ENCODE data around the gene XPC. TPM values are rescaled to one million over a fixed set of nuclear protein-coding genes. Genes with fewer than 3 reads are reported as not detected.

Gene XPC
- total and polyA plus RNA-seq, 2 donors from 2014 or later: 15.9 to 44.4 TPM

GRCh38 chr3:14138109-14138877, 40.1 kb downstream of the XPC start:
- Histone ChIP-seq H3K36me3 (ENCODE audit: control insufficient read depth in 2 of 3, insufficient read depth in 3 of 3, low read length in 3 of 3) (peaks cover 6 to 41% (median 30%) of the 10 kb centered on the region in 3 donors), H3K9ac (ENCODE audit: low read length in 3 of 3) (peak overlapping the region in 1 of 3 donors; percentile 23), H3K4me1 (ENCODE audit: control insufficient read depth in 2 of 3, insufficient read depth in 2 of 3, low read depth in 1 of 3, low read length in 3 of 3) (peaks cover 0 to 5% (median 4%) of the 10 kb centered on the region in 3 donors), H3K27me3 (ENCODE audit: control insufficient read depth, insufficient read depth, low read length) (no peaks in the 10 kb centered on the region), H3K27ac (ENCODE audit: low read depth in 2 of 2, low read length in 2 of 2) (no peak overlapping the region), H3K4me3 (ENCODE audit: low read length in 3 of 3) (no peak overlapping the region), H3K9me3 (ENCODE audit: control insufficient read depth in 2 of 3, insufficient read depth in 1 of 3, low read length in 3 of 3) (no peaks in the 10 kb centered on the region)
- intact Hi-C loops (cut with DNase I): no loop called here
- DNase-seq (peak in 2 of 5 donors; percentile 12 to 72), FAIRE-seq (no peak)
- no peak for TF ChIP-seq CTCF (IDR thresholded peaks at IDR 0.05; ENCODE audit: borderline replicate concordance, extremely low read depth, insufficient read depth)

DNA sequence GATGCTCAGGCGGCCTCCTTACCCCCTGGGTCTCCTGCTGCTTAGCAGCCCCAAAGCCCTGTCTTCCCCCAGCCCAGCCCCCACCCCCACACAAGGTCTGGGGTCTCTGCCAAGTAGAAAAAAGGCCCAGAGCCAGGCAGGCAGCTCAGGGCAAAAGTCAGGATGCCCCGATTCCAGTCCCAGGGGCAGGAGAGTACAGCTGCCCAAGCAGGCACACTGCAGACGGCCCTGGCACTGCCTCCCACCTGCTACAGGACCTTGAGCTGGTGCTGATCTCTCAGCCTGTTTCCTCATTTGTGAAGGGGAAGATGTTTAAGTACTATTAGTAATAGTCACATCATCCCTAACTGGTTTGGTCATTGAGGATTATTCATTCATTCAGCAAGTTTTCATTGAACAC, 41.0 kb downstream of the XPC start:
- TF ChIP-seq CTCF (IDR thresholded peaks at IDR 0.05; ENCODE audit: borderline replicate concordance, extremely low read depth, insufficient read depth): no peak
- Histone ChIP-seq H3K36me3 (ENCODE audit: control insufficient read depth in 2 of 3, insufficient read depth in 3 of 3, low read length in 3 of 3) (peaks cover 6 to 48% (median 33%) of the 10 kb centered on the region in 3 donors), H3K9ac (ENCODE audit: low read length in 3 of 3) (peak overlapping the region in 1 of 3 donors; percentile 23), H3K9me3 (ENCODE audit: control insufficient read depth in 2 of 3, insufficient read depth in 1 of 3, low read length in 3 of 3) (no peaks in the 10 kb centered on the region), H3K4me1 (ENCODE audit: control insufficient read depth in 2 of 3, insufficient read depth in 2 of 3, low read depth in 1 of 3, low read length in 3 of 3) (peaks cover 0 to 5% (median 4%) of the 10 kb centered on the region in 3 donors), H3K27ac (ENCODE audit: low read depth in 2 of 2, low read length in 2 of 2) (peak overlapping the region in 1 of 2 donors; percentile 34), H3K27me3 (ENCODE audit: control insufficient read depth, insufficient read depth, low read length) (no peaks in the 10 kb centered on the region), H3K4me3 (ENCODE audit: low read length in 3 of 3) (no peak overlapping the region)
- DNase-seq (no peak), FAIRE-seq (no peak)
- intact Hi-C loops (cut with DNase I): no loop called here

GRCh38 chr3:14137004-14137403, 41.4 kb downstream of the XPC start:
- FAIRE-seq (no peak), DNase-seq (peak in 1 of 5 donors; percentile 85)
- Histone ChIP-seq H3K36me3 (ENCODE audit: control insufficient read depth in 2 of 3, insufficient read depth in 3 of 3, low read length in 3 of 3) (peaks cover 6 to 46% (median 31%) of the 10 kb centered on the region in 3 donors), H3K9ac (ENCODE audit: low read length in 3 of 3) (no peak overlapping the region), H3K27ac (ENCODE audit: low read depth in 2 of 2, low read length in 2 of 2) (no peak overlapping the region), H3K4me3 (ENCODE audit: low read length in 3 of 3) (no peak overlapping the region), H3K4me1 (ENCODE audit: control insufficient read depth in 2 of 3, insufficient read depth in 2 of 3, low read depth in 1 of 3, low read length in 3 of 3) (peaks cover 0 to 5% (median 4%) of the 10 kb centered on the region in 3 donors), H3K27me3 (ENCODE audit: control insufficient read depth, insufficient read depth, low read length) (no peaks in the 10 kb centered on the region), H3K9me3 (ENCODE audit: control insufficient read depth in 2 of 3, insufficient read depth in 1 of 3, low read length in 3 of 3) (no peaks in the 10 kb centered on the region)
- no peak for TF ChIP-seq CTCF (IDR thresholded peaks at IDR 0.05; ENCODE audit: borderline replicate concordance, extremely low read depth, insufficient read depth)
- intact Hi-C loops (cut with DNase I): no loop called here
